Chondrocyte (in vitro differentiated cells): ENCODE data around the gene OCA2. TPM values are rescaled to one million over a fixed set of nuclear protein-coding genes. Genes with fewer than 3 reads are reported as not detected.

Experiments
- DNase-seq: peaks from one replicate; pipeline ENCODE4 v3.0.0; 2021; ENCODE audit warnings: mixed read lengths, low spot score
- H3K27ac Mint-ChIP-seq: one replicate; pipeline ENCODE4 v1.8.0; 2021; ENCODE audit warnings: mild to moderate bottlenecking, moderate library complexity, mixed read lengths; ENCODE audit not compliant: unreplicated experiment
- H3K27me3 Mint-ChIP-seq: 2 replicates; pipeline ENCODE4 v1.8.0; 2021; ENCODE audit warnings: low read depth, mixed read lengths
- H3K36me3 Mint-ChIP-seq: 2 replicates; pipeline ENCODE4 v1.8.0; 2021; ENCODE audit warnings: low read depth, mixed read lengths
- H3K4me1 Mint-ChIP-seq: 2 replicates; pipeline ENCODE4 v1.8.0; 2021; ENCODE audit warnings: low read depth, mild to moderate bottlenecking, mixed read lengths
- H3K4me3 Mint-ChIP-seq: one replicate; pipeline ENCODE4 v1.8.0; 2021; ENCODE audit warnings: mild to moderate bottlenecking, moderate library complexity, mixed read lengths; ENCODE audit not compliant: unreplicated experiment
- H3K9me3 Mint-ChIP-seq: 2 replicates; pipeline ENCODE4 v1.8.0; 2021; ENCODE audit warnings: low read depth, mixed read lengths
- total RNA-seq: library from RNA; stranded (reverse); gene quantifications from 3 replicates; pipeline ENCODE4 v1.2.1, GENCODE V29; 2021
- TF ChIP-seq, protein P1 (sequence below): fragments of 200-600 bp; sonication (generic); IDR thresholded peaks from 2 replicates; pipeline ENCODE4 v1.5.0; 2021; ENCODE audit warnings: antibody characterized with exemption, mild to moderate bottlenecking, moderate library complexity

Gene OCA2
- total RNA-seq, 1 donor from 2014 or later, result 0.75 TPM

GRCh38 chr15:27815035-27815434, 284.1 kb downstream of the OCA2 start:
- peaks cover 4% of the 10 kb centered on the region for H3K9me3 Mint-ChIP-seq
- no peak overlapping the region for H3K27ac Mint-ChIP-seq
- no peaks in the 10 kb centered on the region for H3K27me3 Mint-ChIP-seq

GRCh38 chr15:27813139-27813538, 286.0 kb downstream of the OCA2 start:
- peaks cover 2% of the 10 kb centered on the region for H3K36me3 Mint-ChIP-seq
- H3K4me3 Mint-ChIP-seq, result no peak overlapping the region
- no peaks in the 10 kb centered on the region for H3K4me1 Mint-ChIP-seq
- DNase-seq, result no peak
- TF ChIP-seq, protein P1, sequence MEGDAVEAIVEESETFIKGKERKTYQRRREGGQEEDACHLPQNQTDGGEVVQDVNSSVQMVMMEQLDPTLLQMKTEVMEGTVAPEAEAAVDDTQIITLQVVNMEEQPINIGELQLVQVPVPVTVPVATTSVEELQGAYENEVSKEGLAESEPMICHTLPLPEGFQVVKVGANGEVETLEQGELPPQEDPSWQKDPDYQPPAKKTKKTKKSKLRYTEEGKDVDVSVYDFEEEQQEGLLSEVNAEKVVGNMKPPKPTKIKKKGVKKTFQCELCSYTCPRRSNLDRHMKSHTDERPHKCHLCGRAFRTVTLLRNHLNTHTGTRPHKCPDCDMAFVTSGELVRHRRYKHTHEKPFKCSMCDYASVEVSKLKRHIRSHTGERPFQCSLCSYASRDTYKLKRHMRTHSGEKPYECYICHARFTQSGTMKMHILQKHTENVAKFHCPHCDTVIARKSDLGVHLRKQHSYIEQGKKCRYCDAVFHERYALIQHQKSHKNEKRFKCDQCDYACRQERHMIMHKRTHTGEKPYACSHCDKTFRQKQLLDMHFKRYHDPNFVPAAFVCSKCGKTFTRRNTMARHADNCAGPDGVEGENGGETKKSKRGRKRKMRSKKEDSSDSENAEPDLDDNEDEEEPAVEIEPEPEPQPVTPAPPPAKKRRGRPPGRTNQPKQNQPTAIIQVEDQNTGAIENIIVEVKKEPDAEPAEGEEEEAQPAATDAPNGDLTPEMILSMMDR, result no peak
- H3K9me3 Mint-ChIP-seq, result peaks cover 4% of the 10 kb centered on the region
- no peak overlapping the region for H3K27ac Mint-ChIP-seq
- H3K27me3 Mint-ChIP-seq, result no peaks in the 10 kb centered on the region

More at GRCh38 chr15:27815035-27815434, 284.1 kb downstream of the OCA2 start:
- H3K36me3 Mint-ChIP-seq, result peaks cover 2% of the 10 kb centered on the region
- DNase-seq, result no peak
- peaks cover 4% of the 10 kb centered on the region for H3K4me1 Mint-ChIP-seq
- TF ChIP-seq, protein P1, result no peak
- no peak overlapping the region for H3K4me3 Mint-ChIP-seq

DNA sequence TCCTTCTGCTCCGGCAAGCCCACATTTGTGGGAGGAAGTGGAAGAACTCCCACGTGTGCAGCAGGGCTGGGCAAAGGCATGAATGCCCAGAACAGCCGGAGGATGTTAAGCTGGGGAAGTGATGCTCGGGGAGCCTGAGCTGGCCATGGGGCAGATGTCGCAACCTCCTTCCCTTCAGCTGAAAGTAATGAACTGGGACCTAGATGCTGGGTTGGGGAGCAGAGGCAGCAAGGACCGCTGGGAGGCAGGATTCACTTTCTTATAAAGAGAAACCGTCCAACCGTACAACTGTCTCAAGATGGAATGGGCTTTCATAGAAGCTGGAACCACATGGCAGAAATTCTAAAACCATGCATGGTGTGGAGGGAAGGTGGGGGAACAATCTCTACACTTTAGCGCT, 290.9 kb downstream of the OCA2 start:
- H3K9me3 Mint-ChIP-seq, result peaks cover 3% of the 10 kb centered on the region
- TF ChIP-seq, protein P1, result no peak
- DNase-seq, result no peak

GRCh38 chr15:27807335-27807734, 291.8 kb downstream of the OCA2 start:
- H3K4me3 Mint-ChIP-seq, result no peak overlapping the region
- TF ChIP-seq, protein P1, result no peak
- H3K4me1 Mint-ChIP-seq, result no peaks in the 10 kb centered on the region
- DNase-seq, result no peak
- no peak overlapping the region for H3K27ac Mint-ChIP-seq
- no peaks in the 10 kb centered on the region for H3K27me3 Mint-ChIP-seq
- no peaks in the 10 kb centered on the region for H3K36me3 Mint-ChIP-seq
- H3K9me3 Mint-ChIP-seq, result peaks cover 3% of the 10 kb centered on the region

More for the DNA sequence above, 290.9 kb downstream of the OCA2 start:
- Mint-ChIP-seq H3K27me3 (no peaks in the 10 kb centered on the region), H3K4me1 (no peaks in the 10 kb centered on the region), H3K36me3 (no peaks in the 10 kb centered on the region), H3K27ac (no peak overlapping the region), H3K4me3 (no peak overlapping the region)

- H3K36me3 Mint-ChIP-seq, result no peaks in the 10 kb centered on the region
Measured at GRCh38 chr15:27806396-27806795, 292.7 kb downstream of the OCA2 start.

More at GRCh38 chr15:27806396-27806795, 292.7 kb downstream of the OCA2 start:
- no peak for DNase-seq
- H3K27me3 Mint-ChIP-seq, result no peaks in the 10 kb centered on the region
- no peaks in the 10 kb centered on the region for H3K4me1 Mint-ChIP-seq
- H3K9me3 Mint-ChIP-seq, result peaks cover 3% of the 10 kb centered on the region
- H3K27ac Mint-ChIP-seq, result no peak overlapping the region
- TF ChIP-seq, protein P1, result no peak
- no peak overlapping the region for H3K4me3 Mint-ChIP-seq
